OCI-M2 (cell line): ENCODE results near the gene SH3BP2.
"Not testable (repeated sequence)": the region's sequence is repeated elsewhere in the genome, so short reads cannot be mapped to it uniquely, and the experiment has no call there.

Experiments used
- DNase-seq: peaks from one replicate; lab custom pipeline; 2025; ENCODE audit not compliant: unreplicated experiment; lab: John Stamatoyannopoulos, UW

Gene SH3BP2

GRCh38 chr4:2762486-2763370, 30.2 kb upstream of the SH3BP2 start:
- DNase-seq = not testable (repeated sequence)

GRCh38 chr4:2763511-2763967, 29.3 kb upstream of the SH3BP2 start:
- no peak for DNase-seq

GRCh38 chr4:2765832-2766526, 26.9 kb upstream of the SH3BP2 start:
- DNase-seq = no peak

GRCh38 chr4:2767046-2767704, 25.7 kb upstream of the SH3BP2 start:
- DNase-seq = no peak

- no peak for DNase-seq
Observed at GRCh38 chr4:2767705-2768074, 25.2 kb upstream of the SH3BP2 start.

GRCh38 chr4:2768124-2768523, 24.8 kb upstream of the SH3BP2 start:
- no peak for DNase-seq

- DNase-seq = no peak
Observed at GRCh38 chr4:2768921-2769336, 24.0 kb upstream of the SH3BP2 start.

GRCh38 chr4:2771264-2771663, 21.6 kb upstream of the SH3BP2 start:
- DNase-seq = no peak

GRCh38 chr4:2780643-2781042, 12.2 kb upstream of the SH3BP2 start:
- DNase-seq = not testable (repeated sequence)

GRCh38 chr4:2781911-2782310, 11.0 kb upstream of the SH3BP2 start:
- no peak for DNase-seq

- no peak for DNase-seq
Observed at GRCh38 chr4:2783790-2784189, 9.1 kb upstream of the SH3BP2 start.

- no peak for DNase-seq
Observed at GRCh38 chr4:2785613-2786012, 7.3 kb upstream of the SH3BP2 start.

GRCh38 chr4:2786152-2786671, 6.7 kb upstream of the SH3BP2 start:
- DNase-seq = no peak

GRCh38 chr4:2786794-2787229, 6.1 kb upstream of the SH3BP2 start:
- no peak for DNase-seq

GRCh38 chr4:2787230-2788100, 5.4 kb upstream of the SH3BP2 start:
- no peak for DNase-seq

- DNase-seq = no peak
Observed at GRCh38 chr4:2788101-2788500, 4.8 kb upstream of the SH3BP2 start.

- no peak for DNase-seq
Observed at GRCh38 chr4:2788532-2789103, 4.3 kb upstream of the SH3BP2 start.

GRCh38 chr4:2789351-2789750, 3.5 kb upstream of the SH3BP2 start:
- DNase-seq = no peak

- DNase-seq = no peak
Observed at GRCh38 chr4:2789793-2790582, 2.9 kb upstream of the SH3BP2 start.
